OCI-LY1 (cell line): ENCODE measurements around the gene LYPLA2.

ENCODE experiments used
- H2AFZ ChIP-seq: fragments of 200-600 bp; sonication (generic), shearing (Covaris generic); 2 replicates; pipeline ENCODE4 v1.6.0; 2014; ENCODE audit warnings: antibody characterized with exemption, mild to moderate bottlenecking, low read length
- H3F3A ChIP-seq: fragments of 200-600 bp; sonication (generic), shearing (Covaris generic); 2 replicates; pipeline ENCODE4 v1.6.0; 2014; ENCODE audit warnings: mild to moderate bottlenecking, antibody characterized with exemption, low read length, moderate library complexity; ENCODE audit not compliant: insufficient read depth
- H3K27ac ChIP-seq: fragments of 200-600 bp; sonication (generic); 2 replicates; pipeline ENCODE4 v1.5.1; 2014; ENCODE audit warnings: low read length, mixed run types, mild to moderate bottlenecking, low read depth; ENCODE audit not compliant: poor library complexity, severe bottlenecking
- H3K27me3 ChIP-seq: fragments of 200-600 bp; sonication (generic); 2 replicates; pipeline ENCODE4 v1.6.0; 2014; ENCODE audit warnings: antibody characterized with exemption, mild to moderate bottlenecking, low read length, moderate library complexity; ENCODE audit not compliant: insufficient read depth
- H3K36me3 ChIP-seq: fragments of 200-600 bp; sonication (generic); 2 replicates; pipeline ENCODE4 v1.6.1; 2014; ENCODE audit warnings: mild to moderate bottlenecking, antibody characterized with exemption, low read length, moderate library complexity, mixed read lengths; ENCODE audit not compliant: insufficient read depth
- H3K4me1 ChIP-seq: fragments of 200-600 bp; sonication (generic); 2 replicates; pipeline ENCODE4 v1.5.1; 2014; ENCODE audit warnings: mild to moderate bottlenecking, low read length, moderate library complexity; ENCODE audit not compliant: insufficient read depth, severe bottlenecking
- H3K4me2 ChIP-seq: fragments of 200-600 bp; sonication (generic), shearing (Covaris generic); 2 replicates; pipeline ENCODE4 v1.6.1; 2014; ENCODE audit warnings: low read length
- H3K4me3 ChIP-seq: fragments of 200-600 bp; sonication (generic); 2 replicates; pipeline ENCODE4 v1.5.1; 2014; ENCODE audit warnings: low read length, low read depth, mild to moderate bottlenecking, mixed read lengths; ENCODE audit not compliant: poor library complexity, severe bottlenecking
- H3K79me2 ChIP-seq: fragments of 200-600 bp; shearing (Covaris generic); 2 replicates; pipeline ENCODE4 v1.6.1; 2016; ENCODE audit warnings: mixed run types, low read length, mixed read lengths; ENCODE audit not compliant: insufficient read depth
- H3K9ac ChIP-seq: fragments of 200-600 bp; sonication (generic), shearing (Covaris generic); 2 replicates; pipeline ENCODE4 v1.6.1; 2014; ENCODE audit warnings: mild to moderate bottlenecking, low read length, mixed read lengths
- H3K9me2 ChIP-seq: fragments of 200-600 bp; sonication (generic), shearing (Covaris generic); 2 replicates; pipeline ENCODE4 v1.6.1; 2014; ENCODE audit warnings: low read depth, mild to moderate bottlenecking, low read length, mixed read lengths
- H3K9me3 ChIP-seq: fragments of 200-600 bp; shearing (Covaris generic); 2 replicates; pipeline ENCODE4 v1.6.1; 2014; ENCODE audit warnings: low read length, mixed read lengths
- H4K20me1 ChIP-seq: fragments of 200-600 bp; sonication (generic), shearing (Covaris generic); 2 replicates; pipeline ENCODE4 v1.6.0; 2016; ENCODE audit warnings: mild to moderate bottlenecking, low read length; ENCODE audit not compliant: insufficient read depth
- EZH2 ChIP-seq: fragments of 200-600 bp; sonication (generic), shearing (Covaris generic); IDR thresholded peaks from 2 replicates; pipeline ENCODE4 v1.8.0; 2017; ENCODE audit warnings: borderline replicate concordance, mixed run types, mild to moderate bottlenecking, antibody characterized with exemption, low read length, moderate library complexity, mixed read lengths
- TF ChIP-seq, protein P1 (sequence below): fragments of 200-600 bp; sonication (generic), shearing (Covaris generic); IDR thresholded peaks from 2 replicates; pipeline ENCODE4 v1.5.1; 2017; ENCODE audit warnings: mild to moderate bottlenecking, antibody characterized with exemption, low read length, moderate library complexity, mixed read lengths

The LYPLA2 gene

GRCh38 chr1:23772854-23773242 is 18.1 kb upstream of the LYPLA2 start:
- Histone ChIP-seq H3K27me3 (no peaks in the 10 kb centered on the region), H3K79me2 (0 out of 2 replicates have a peak, but pooled peaks cover 3% of the 10 kb centered on the region), H4K20me1 (no peaks in the 10 kb centered on the region), H2AFZ (no peak overlapping the region), H3K4me3 (peak overlapping the region; percentile 30), H3K9me3 (no peaks in the 10 kb centered on the region), H3K9ac (peak overlapping the region; percentile 49), H3K4me1 (peaks cover 44% of the 10 kb centered on the region), H3K9me2 (no peaks in the 10 kb centered on the region), H3F3A (0 out of 2 replicates have a peak, but pooled peaks cover 4% of the 10 kb centered on the region), H3K36me3 (peaks cover 15% of the 10 kb centered on the region; the same call in 1 of the 2 replicates), H3K4me2 (peak overlapping the region; percentile 80), H3K27ac (peak overlapping the region; percentile 53)
- no peak for TF ChIP-seq EZH2
- TF ChIP-seq, protein P1, sequence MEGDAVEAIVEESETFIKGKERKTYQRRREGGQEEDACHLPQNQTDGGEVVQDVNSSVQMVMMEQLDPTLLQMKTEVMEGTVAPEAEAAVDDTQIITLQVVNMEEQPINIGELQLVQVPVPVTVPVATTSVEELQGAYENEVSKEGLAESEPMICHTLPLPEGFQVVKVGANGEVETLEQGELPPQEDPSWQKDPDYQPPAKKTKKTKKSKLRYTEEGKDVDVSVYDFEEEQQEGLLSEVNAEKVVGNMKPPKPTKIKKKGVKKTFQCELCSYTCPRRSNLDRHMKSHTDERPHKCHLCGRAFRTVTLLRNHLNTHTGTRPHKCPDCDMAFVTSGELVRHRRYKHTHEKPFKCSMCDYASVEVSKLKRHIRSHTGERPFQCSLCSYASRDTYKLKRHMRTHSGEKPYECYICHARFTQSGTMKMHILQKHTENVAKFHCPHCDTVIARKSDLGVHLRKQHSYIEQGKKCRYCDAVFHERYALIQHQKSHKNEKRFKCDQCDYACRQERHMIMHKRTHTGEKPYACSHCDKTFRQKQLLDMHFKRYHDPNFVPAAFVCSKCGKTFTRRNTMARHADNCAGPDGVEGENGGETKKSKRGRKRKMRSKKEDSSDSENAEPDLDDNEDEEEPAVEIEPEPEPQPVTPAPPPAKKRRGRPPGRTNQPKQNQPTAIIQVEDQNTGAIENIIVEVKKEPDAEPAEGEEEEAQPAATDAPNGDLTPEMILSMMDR = no peak

GRCh38 chr1:23774174-23774880 is 16.6 kb upstream of the LYPLA2 start:
- H3K9ac ChIP-seq = no peak overlapping the region; the same call in 1 of the 2 replicates
- no peak overlapping the region for H3K4me2 ChIP-seq

DNA sequence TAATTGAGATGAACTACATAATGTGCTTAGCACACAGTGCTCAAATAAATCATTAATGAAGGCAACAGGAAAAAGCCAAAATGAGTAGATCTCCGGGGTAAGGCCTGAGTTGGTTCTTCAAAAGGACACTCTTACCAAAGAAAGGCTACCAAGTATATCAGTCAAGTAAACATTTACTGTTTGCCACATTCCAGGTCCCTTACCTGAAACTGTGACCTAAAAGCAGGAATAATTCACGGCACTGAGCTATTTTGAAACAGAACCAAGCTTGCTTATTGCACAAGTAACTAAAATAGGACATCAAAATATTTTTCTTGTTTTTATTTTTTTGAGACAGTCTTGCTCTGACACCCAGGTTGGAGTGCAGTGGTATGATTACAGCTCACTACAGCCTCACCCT is 14.7 kb upstream of the LYPLA2 start:
- Histone ChIP-seq H3K9me3 (no peaks in the 10 kb centered on the region), H3F3A (0 out of 2 replicates have a peak, but pooled peaks cover 4% of the 10 kb centered on the region), H3K27ac (no peak overlapping the region), H2AFZ (no peak overlapping the region), H3K4me3 (no peak overlapping the region), H3K36me3 (peaks cover 14% of the 10 kb centered on the region; the same call in 1 of the 2 replicates), H3K9ac (no peak overlapping the region), H3K4me1 (peaks cover 59% of the 10 kb centered on the region), H3K27me3 (no peaks in the 10 kb centered on the region), H3K79me2 (peaks cover 23% of the 10 kb centered on the region), H3K4me2 (no peak overlapping the region), H3K9me2 (no peaks in the 10 kb centered on the region), H4K20me1 (no peaks in the 10 kb centered on the region)
- TF ChIP-seq EZH2 = no peak
- TF ChIP-seq, protein P1 = no peak

More at GRCh38 chr1:23774174-23774880, 16.6 kb upstream of the LYPLA2 start:
- H2AFZ ChIP-seq = no peak overlapping the region
- peak overlapping the region; percentile 59 for H3K27ac ChIP-seq
- H4K20me1 ChIP-seq = no peaks in the 10 kb centered on the region
- H3K4me3 ChIP-seq = no peak overlapping the region
- no peaks in the 10 kb centered on the region for H3K9me3 ChIP-seq
- H3F3A ChIP-seq = 0 out of 2 replicates have a peak, but pooled peaks cover 4% of the 10 kb centered on the region
- H3K9me2 ChIP-seq = no peaks in the 10 kb centered on the region
- peaks cover 5% of the 10 kb centered on the region; the same call in 1 of the 2 replicates for H3K36me3 ChIP-seq
- TF ChIP-seq, protein P1 = no peak
- no peak for TF ChIP-seq EZH2
- H3K79me2 ChIP-seq = peaks cover 13% of the 10 kb centered on the region
- H3K4me1 ChIP-seq = peaks cover 49% of the 10 kb centered on the region
- H3K27me3 ChIP-seq = no peaks in the 10 kb centered on the region
